ENCODE results near the gene BRIX1. TPM values are rescaled to one million over a fixed set of nuclear protein-coding genes. Genes with fewer than 3 reads are reported as not detected.
A peak's percentile ranks its signal among the peaks of the same experiment; 100 is the strongest.

BRIX1 gene
- total and polyA plus RNA-seq, 2 of the 13 experiments (the other 11 are each of a cell fraction or from before 2014, with no cell fraction given): 23.6 to 78.4 TPM

DNA sequence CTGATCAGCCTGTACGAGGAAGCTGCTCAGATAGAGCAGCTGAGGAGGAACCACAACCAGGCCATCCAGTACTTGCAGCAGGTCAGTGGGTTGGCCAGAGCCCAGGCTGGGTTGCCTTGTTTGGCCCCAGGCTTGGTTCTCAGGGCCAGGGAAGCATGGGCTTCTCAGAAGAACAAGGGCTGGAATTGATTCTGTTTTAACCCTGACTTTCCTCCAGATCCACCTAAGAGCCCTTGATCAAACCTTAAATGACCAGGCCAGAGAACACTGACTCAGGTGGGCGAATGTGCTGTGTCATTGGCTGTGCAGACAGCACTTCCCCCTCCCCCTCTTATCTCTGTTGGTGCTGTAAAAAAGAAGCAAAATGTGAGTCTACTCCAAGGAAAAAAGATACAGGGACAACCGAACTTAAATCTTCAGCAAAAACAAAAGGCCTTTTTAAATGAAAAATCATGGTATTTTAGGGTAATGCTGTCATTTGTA, 48.5 kb upstream of the BRIX1 start:
- peak overlapping the region; percentile 9 for H2AFZ ChIP-seq (ENCODE audit: low read length)
- TF ChIP-seq MAFG (CRISPR knock-in tag; IDR thresholded peaks at IDR 0.05) (peak; percentile 89), SP4 (CRISPR knock-in tag; IDR thresholded peaks at IDR 0.05) (0 out of 2 replicates have a peak, but pooled peaks have one; percentile 23), NBN (conservative IDR thresholded peaks at IDR 0.05) (no peak), RXRA (CRISPR knock-in tag; IDR thresholded peaks at IDR 0.05) (no peak), ZNF263 (CRISPR knock-in tag; IDR thresholded peaks at IDR 0.05) (no peak), ZFX (CRISPR knock-in tag; IDR thresholded peaks at IDR 0.05; ENCODE audit: low read depth) (peak; percentile 30; the same call in 1 of the 2 replicates), GTF2F1 (IDR thresholded peaks at IDR 0.05; ENCODE audit: low read length) (no peak), MIER2 (CRISPR knock-in tag; IDR thresholded peaks at IDR 0.05) (no peak), NFIC (IDR thresholded peaks at IDR 0.05; ENCODE audit: low read length) (no peak), ZNF775 (CRISPR knock-in tag; IDR thresholded peaks at IDR 0.05; ENCODE audit: borderline replicate concordance) (no peak)
- TF ChIP-seq, protein P1, sequence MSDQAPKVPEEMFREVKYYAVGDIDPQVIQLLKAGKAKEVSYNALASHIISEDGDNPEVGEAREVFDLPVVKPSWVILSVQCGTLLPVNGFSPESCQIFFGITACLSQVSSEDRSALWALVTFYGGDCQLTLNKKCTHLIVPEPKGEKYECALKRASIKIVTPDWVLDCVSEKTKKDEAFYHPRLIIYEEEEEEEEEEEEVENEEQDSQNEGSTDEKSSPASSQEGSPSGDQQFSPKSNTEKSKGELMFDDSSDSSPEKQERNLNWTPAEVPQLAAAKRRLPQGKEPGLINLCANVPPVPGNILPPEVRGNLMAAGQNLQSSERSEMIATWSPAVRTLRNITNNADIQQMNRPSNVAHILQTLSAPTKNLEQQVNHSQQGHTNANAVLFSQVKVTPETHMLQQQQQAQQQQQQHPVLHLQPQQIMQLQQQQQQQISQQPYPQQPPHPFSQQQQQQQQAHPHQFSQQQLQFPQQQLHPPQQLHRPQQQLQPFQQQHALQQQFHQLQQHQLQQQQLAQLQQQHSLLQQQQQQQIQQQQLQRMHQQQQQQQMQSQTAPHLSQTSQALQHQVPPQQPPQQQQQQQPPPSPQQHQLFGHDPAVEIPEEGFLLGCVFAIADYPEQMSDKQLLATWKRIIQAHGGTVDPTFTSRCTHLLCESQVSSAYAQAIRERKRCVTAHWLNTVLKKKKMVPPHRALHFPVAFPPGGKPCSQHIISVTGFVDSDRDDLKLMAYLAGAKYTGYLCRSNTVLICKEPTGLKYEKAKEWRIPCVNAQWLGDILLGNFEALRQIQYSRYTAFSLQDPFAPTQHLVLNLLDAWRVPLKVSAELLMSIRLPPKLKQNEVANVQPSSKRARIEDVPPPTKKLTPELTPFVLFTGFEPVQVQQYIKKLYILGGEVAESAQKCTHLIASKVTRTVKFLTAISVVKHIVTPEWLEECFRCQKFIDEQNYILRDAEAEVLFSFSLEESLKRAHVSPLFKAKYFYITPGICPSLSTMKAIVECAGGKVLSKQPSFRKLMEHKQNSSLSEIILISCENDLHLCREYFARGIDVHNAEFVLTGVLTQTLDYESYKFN (CRISPR knock-in tag; conservative IDR thresholded peaks at IDR 0.05): 0 out of 2 replicates have a peak, but pooled peaks have one; percentile 38
- TF ChIP-seq, protein P2, sequence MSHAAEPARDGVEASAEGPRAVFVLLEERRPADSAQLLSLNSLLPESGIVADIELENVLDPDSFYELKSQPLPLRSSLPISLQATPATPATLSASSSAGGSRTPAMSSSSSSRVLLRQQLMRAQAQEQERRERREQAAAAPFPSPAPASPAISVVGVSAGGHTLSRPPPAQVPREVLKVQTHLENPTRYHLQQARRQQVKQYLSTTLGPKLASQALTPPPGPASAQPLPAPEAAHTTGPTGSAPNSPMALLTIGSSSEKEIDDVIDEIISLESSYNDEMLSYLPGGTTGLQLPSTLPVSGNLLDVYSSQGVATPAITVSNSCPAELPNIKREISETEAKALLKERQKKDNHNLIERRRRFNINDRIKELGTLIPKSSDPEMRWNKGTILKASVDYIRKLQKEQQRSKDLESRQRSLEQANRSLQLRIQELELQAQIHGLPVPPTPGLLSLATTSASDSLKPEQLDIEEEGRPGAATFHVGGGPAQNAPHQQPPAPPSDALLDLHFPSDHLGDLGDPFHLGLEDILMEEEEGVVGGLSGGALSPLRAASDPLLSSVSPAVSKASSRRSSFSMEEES (CRISPR knock-in tag; IDR thresholded peaks at IDR 0.05): no peak
- TF ChIP-seq, protein P3, sequence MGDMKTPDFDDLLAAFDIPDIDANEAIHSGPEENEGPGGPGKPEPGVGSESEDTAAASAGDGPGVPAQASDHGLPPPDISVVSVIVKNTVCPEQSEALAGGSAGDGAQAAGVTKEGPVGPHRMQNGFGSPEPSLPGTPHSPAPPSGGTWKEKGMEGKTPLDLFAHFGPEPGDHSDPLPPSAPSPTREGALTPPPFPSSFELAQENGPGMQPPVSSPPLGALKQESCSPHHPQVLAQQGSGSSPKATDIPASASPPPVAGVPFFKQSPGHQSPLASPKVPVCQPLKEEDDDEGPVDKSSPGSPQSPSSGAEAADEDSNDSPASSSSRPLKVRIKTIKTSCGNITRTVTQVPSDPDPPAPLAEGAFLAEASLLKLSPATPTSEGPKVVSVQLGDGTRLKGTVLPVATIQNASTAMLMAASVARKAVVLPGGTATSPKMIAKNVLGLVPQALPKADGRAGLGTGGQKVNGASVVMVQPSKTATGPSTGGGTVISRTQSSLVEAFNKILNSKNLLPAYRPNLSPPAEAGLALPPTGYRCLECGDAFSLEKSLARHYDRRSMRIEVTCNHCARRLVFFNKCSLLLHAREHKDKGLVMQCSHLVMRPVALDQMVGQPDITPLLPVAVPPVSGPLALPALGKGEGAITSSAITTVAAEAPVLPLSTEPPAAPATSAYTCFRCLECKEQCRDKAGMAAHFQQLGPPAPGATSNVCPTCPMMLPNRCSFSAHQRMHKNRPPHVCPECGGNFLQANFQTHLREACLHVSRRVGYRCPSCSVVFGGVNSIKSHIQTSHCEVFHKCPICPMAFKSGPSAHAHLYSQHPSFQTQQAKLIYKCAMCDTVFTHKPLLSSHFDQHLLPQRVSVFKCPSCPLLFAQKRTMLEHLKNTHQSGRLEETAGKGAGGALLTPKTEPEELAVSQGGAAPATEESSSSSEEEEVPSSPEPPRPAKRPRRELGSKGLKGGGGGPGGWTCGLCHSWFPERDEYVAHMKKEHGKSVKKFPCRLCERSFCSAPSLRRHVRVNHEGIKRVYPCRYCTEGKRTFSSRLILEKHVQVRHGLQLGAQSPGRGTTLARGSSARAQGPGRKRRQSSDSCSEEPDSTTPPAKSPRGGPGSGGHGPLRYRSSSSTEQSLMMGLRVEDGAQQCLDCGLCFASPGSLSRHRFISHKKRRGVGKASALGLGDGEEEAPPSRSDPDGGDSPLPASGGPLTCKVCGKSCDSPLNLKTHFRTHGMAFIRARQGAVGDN (CRISPR knock-in tag; IDR thresholded peaks at IDR 0.05): peak; percentile 32
- TF ChIP-seq, protein P4, sequence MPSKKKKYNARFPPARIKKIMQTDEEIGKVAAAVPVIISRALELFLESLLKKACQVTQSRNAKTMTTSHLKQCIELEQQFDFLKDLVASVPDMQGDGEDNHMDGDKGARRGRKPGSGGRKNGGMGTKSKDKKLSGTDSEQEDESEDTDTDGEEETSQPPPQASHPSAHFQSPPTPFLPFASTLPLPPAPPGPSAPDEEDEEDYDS (CRISPR knock-in tag; IDR thresholded peaks at IDR 0.05): no peak
- TF ChIP-seq, protein P5, sequence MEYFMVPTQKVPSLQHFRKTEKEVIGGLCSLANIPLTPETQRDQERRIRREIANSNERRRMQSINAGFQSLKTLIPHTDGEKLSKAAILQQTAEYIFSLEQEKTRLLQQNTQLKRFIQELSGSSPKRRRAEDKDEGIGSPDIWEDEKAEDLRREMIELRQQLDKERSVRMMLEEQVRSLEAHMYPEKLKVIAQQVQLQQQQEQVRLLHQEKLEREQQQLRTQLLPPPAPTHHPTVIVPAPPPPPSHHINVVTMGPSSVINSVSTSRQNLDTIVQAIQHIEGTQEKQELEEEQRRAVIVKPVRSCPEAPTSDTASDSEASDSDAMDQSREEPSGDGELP (IDR thresholded peaks at IDR 0.05; ENCODE audit: borderline replicate concordance, low read depth): no peak

More for the DNA sequence above, 48.5 kb upstream of the BRIX1 start:
- no peaks in the 10 kb centered on the region for H3K36me3 ChIP-seq (replicated peaks in 1 of 2; ENCODE audit: control insufficient read depth in 1 of 2, insufficient read depth in 2 of 2, low read length in 2 of 2)
- H3K27ac ChIP-seq (ENCODE audit: extremely low read length, insufficient read depth, low read length): peak overlapping the region; percentile 55
- no peak overlapping the region; a peak in 1 of 6 replicates for H3K4me3 ChIP-seq (replicated peaks in 1 of 3; ENCODE audit: insufficient read depth in 1 of 3, low read depth in 2 of 3, low read length in 3 of 3)
- H3K4me1 ChIP-seq (ENCODE audit: insufficient read depth, low read length): peaks cover 39% of the 10 kb centered on the region
- no peaks in the 10 kb centered on the region for H3K79me2 ChIP-seq (ENCODE audit: insufficient read depth, low read length)
- H4K20me1 ChIP-seq (ENCODE audit: insufficient read depth, low read length): no peaks in the 10 kb centered on the region
- FAIRE-seq: peak; percentile 4
- in situ Hi-C loops (cut with HindIII; ENCODE audit: extremely low pct_ligation_motif_present, low pct_unique_long_range_greater_than_20kb): no loop called here
- DNase-seq (ENCODE audit: low spot score): peak; percentile 18
- peak; percentile 76 for ATAC-seq
- intact Hi-C loops (cut with micrococcal nuclease; ENCODE audit: unreplicated experiment): no loop called here
- WGBS (ENCODE audit: low lambda C conversion rate): 47% methylated on average over 3 of the region's 3 CpGs
- H3K9me3 ChIP-seq (ENCODE audit: low read length): no peaks in the 10 kb centered on the region
- H3K4me2 ChIP-seq (ENCODE audit: low read depth, low read length): peak overlapping the region; percentile 26
- H3K27me3 ChIP-seq (ENCODE audit: control insufficient read depth in 1 of 2, insufficient read depth in 2 of 2, low read length in 2 of 2): no peaks in the 10 kb centered on the region; a peak in 1 of 5 replicates
- no TSS peak for BruUV-seq (replicated peaks)
- ChIA-PET POLR2A (interaction anchor here (1.0 kb wide), 1 partner anchor 318 kb away, joined by 4 read pairs; no protein-coding TSS in a partner anchor), CTCF (ENCODE audit: low intra/inter-chr PET ratio, low total read pairs) (no interaction called here)
- 0 out of 2 replicates have a peak overlapping the region, but pooled peaks have one; percentile 4 for H3K9ac ChIP-seq (ENCODE audit: insufficient read depth, low read depth, low read length)

Data from HepG2 (cell line).